GM18498 (cell line): ENCODE results near the gene NOM1.
A peak's percentile ranks its signal among the peaks of the same experiment; 100 is the strongest.

Source experiments
- ATAC-seq: cut with Tn5 transposase; IDR thresholded peaks from one replicate; pipeline ENCODE4 v1.9.1; 2021; ENCODE audit warnings: mild to moderate bottlenecking, moderate library complexity; ENCODE audit not compliant: unreplicated experiment

NOM1 gene

GRCh38 chr7:157014635-157015555, 65.4 kb downstream of the NOM1 start:
- ATAC-seq = no peak

- peak; percentile 6 for ATAC-seq
Observed at GRCh38 chr7:157016024-157016351, 66.5 kb downstream of the NOM1 start.

- ATAC-seq = peak; percentile 71
Observed at GRCh38 chr7:157016352-157017041, 67.0 kb downstream of the NOM1 start.

- ATAC-seq = no peak
Observed at GRCh38 chr7:157017149-157017548, 67.6 kb downstream of the NOM1 start.

GRCh38 chr7:157017603-157018327, 68.3 kb downstream of the NOM1 start:
- no peak for ATAC-seq

- ATAC-seq = no peak
Observed at GRCh38 chr7:157018328-157018996, 69.0 kb downstream of the NOM1 start.

- no peak for ATAC-seq
Observed at GRCh38 chr7:157018997-157019608, 69.6 kb downstream of the NOM1 start.

- no peak for ATAC-seq
Observed at GRCh38 chr7:157019718-157020451, 70.4 kb downstream of the NOM1 start.

GRCh38 chr7:157020514-157021070, 71.1 kb downstream of the NOM1 start:
- no peak for ATAC-seq

- ATAC-seq = no peak
Observed at GRCh38 chr7:157021071-157021870, 71.8 kb downstream of the NOM1 start.

GRCh38 chr7:157021871-157022680, 72.6 kb downstream of the NOM1 start:
- ATAC-seq = no peak
